ENCODE data around the gene MLF2. TPM values are rescaled to one million over a fixed set of nuclear protein-coding genes. Genes with fewer than 3 reads are reported as not detected.

Gene MLF2
- total RNA-seq, 4 donors from 2014 or later, result 79.4 to 170 (median 108) TPM

DNA sequence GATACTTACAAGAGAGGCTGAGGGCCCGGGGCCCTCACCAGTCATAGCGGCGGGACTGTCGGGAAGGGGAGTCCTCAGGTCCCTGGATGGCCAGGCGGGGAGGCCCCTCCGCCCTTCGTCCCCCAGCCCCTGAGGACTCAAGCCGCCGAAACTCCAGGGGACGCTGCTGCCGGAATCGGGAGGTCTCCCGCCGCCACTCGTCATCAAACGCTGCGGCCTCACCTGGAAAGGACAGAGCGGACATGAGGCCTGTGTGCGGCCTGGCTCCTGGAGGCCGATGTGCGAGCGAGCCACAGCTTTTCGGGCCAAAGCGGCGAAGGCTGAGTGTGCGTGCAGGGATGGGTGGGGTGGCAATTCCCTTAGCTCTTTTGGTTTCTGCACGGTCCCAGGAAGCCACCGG is 4.2 kb downstream of the MLF2 start:
- TF ChIP-seq, protein P1, sequence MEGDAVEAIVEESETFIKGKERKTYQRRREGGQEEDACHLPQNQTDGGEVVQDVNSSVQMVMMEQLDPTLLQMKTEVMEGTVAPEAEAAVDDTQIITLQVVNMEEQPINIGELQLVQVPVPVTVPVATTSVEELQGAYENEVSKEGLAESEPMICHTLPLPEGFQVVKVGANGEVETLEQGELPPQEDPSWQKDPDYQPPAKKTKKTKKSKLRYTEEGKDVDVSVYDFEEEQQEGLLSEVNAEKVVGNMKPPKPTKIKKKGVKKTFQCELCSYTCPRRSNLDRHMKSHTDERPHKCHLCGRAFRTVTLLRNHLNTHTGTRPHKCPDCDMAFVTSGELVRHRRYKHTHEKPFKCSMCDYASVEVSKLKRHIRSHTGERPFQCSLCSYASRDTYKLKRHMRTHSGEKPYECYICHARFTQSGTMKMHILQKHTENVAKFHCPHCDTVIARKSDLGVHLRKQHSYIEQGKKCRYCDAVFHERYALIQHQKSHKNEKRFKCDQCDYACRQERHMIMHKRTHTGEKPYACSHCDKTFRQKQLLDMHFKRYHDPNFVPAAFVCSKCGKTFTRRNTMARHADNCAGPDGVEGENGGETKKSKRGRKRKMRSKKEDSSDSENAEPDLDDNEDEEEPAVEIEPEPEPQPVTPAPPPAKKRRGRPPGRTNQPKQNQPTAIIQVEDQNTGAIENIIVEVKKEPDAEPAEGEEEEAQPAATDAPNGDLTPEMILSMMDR (IDR thresholded peaks at IDR 0.05; ENCODE audit: low read depth), result no peak

DNA sequence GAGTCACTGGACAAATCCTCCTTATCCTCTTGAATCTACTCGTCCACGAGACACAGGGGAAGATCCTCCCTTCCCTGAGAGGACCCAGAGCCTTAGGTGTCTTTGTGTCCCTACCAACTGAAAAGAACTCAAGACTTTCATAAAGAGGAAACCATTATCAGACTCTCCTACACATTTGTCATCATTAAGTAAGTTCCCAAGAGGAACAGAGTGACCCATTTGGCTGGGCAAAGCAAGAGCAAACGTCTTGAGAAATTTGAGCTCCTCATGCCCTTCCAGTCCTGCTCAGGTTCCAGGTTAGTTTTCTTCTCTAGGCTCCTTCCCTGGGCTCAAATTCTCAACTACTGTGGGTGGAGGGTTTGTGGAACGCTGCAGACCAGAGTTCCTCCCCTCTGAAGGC is 5.7 kb downstream of the MLF2 start:
- TF ChIP-seq, protein P1 (IDR thresholded peaks at IDR 0.05; ENCODE audit: low read depth), result no peak

DNA sequence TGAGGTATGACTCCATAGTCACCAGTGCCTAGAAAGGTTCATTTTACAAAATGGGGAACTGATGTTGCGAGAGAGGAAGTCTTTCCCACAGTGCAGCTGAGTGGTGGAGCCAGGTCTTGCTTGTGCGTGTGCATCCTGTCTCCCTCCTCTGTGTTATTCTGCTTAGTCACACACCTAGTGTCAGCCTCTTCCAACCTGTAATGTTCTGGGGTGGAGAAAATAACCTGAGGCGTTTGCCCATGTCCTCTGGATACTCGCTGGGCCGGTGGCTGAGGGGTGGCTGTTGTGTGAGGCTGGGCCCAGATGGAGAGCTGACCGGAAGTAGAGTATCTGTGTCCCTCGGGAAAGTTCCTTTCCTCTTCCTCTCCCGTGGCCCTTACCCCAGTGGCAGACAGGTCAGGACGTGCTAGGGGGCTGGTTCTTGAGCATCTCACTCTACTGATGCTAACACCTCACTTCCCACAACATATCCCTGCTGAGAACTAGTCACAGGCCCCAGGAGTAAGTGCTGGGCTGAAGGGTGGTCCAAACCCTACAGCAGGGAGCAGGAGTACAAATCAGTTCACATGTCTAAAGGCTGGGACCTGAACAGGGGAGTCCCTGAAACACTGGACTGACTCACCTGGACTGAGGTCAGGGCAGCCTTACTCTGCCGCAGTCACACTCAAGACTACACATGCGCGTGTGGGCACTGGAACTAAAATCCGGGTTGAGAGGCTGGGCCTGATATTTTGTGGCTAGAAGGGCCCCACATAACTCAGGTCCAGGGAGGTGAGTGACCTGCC is 7.0 kb downstream of the MLF2 start:
- TF ChIP-seq, protein P1 (IDR thresholded peaks at IDR 0.05; ENCODE audit: low read depth), result no peak

DNA sequence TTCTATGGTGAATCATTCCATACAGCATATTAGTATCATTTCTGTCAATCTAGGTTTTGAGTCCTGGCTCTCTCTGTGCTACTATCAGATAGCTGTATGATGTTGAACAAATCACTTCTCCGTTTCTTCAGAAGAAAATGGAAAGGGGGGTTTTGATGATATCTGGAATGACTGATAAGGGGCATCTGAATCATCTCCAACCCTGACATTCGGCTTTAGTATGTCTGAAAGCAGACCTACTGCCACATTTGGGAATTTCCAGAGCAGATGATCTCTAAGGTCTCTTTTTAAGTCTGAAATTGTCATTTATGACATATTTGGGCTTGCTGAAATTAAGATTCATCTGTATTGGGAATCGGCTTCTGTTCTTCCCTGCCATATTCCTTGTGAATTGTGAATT is 10.1 kb downstream of the MLF2 start:
- TF ChIP-seq, protein P1 (IDR thresholded peaks at IDR 0.05; ENCODE audit: low read depth), result no peak

DNA sequence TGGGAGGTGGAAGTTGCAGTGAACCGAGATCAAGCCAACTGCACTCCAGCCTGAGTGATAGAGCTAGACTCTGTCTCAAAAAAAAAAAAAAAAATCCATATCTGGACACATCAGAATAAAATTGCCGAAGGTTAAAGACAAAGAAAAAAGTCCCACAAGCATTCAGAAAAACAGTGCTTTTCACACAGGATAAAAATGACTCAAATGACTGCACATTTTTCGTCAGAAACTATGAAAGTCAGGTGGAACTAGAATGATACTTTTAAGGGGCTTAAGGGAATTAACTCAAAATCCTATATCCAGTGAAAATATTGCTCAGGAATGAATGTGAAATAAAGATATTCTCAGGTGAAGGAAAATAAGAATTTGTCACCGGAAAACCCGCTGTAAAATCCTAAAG is 16.2 kb downstream of the MLF2 start:
- TF ChIP-seq, protein P1 (IDR thresholded peaks at IDR 0.05; ENCODE audit: low read depth), result no peak

DNA sequence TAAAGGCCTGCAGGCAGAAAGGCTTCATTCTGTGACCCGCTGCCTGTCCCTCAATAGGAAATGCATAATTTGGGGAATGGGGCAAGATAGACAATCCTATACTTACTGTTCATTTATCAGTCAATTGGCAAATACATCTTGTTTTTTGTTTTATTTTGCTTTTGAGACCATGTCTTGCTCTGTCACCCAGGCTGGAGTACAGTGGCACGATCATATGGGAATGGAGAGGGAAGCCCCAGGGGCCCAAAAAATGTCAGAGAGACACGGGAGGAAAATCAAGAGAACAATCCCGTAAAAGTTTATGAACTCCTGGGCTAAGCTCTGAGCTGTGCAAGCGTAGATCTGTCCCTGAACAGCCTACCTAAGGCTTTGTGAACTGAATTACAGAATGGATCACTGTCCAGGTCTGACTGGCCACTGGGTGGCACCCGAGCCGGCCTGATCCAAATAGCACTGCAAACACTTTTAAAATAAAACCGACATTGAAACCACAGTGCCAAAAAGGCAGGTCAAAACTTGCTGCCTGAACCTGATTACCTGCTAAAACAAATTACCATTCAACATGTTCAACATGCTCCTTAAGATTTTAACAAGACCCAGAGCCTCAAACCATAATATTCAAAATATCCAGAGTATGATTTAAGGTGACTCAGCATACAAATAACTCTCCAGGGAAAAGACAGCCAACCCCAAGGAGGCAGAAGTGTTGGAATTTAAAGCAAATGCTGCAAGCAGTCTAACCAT is 17.3 kb downstream of the MLF2 start:
- TF ChIP-seq, protein P1 (IDR thresholded peaks at IDR 0.05; ENCODE audit: low read depth), result no peak
